Neural crest cell (in vitro differentiated cells): ENCODE measurements around the gene RIMBP2. TPM values are rescaled to one million over a fixed set of nuclear protein-coding genes. Genes with fewer than 3 reads are reported as not detected.

Experiments
- DNase-seq: peaks from one replicate; pipeline ENCODE4 v3.0.0; 2021; ENCODE audit warnings: low read depth, mixed read lengths, low spot score
- H3K27ac Mint-ChIP-seq: one replicate; pipeline ENCODE4 v1.8.0; 2021; ENCODE audit warnings: mild to moderate bottlenecking, mixed read lengths; ENCODE audit not compliant: unreplicated experiment
- H3K27me3 Mint-ChIP-seq: 2 replicates; pipeline ENCODE4 v1.8.0; 2021; ENCODE audit warnings: low read depth, mild to moderate bottlenecking, mixed read lengths
- H3K36me3 Mint-ChIP-seq: 2 replicates; pipeline ENCODE4 v1.8.0; 2021; ENCODE audit warnings: low read depth, mild to moderate bottlenecking, mixed read lengths
- H3K4me1 Mint-ChIP-seq: 2 replicates; pipeline ENCODE4 v1.8.0; 2021; ENCODE audit warnings: mixed read lengths
- H3K4me3 Mint-ChIP-seq: one replicate; pipeline ENCODE4 v1.8.0; 2021; ENCODE audit warnings: mild to moderate bottlenecking, mixed read lengths
- H3K9me3 Mint-ChIP-seq: 2 replicates; pipeline ENCODE4 v1.8.0; 2021; ENCODE audit warnings: mixed read lengths
- CTCF ChIP-seq: fragments of 200-600 bp; sonication (generic); conservative IDR thresholded peaks from 2 replicates; pipeline ENCODE4 v1.5.0; 2021; ENCODE audit warnings: antibody characterized with exemption, mild to moderate bottlenecking
- total RNA-seq: library from RNA; stranded (reverse); gene quantifications from 2 replicates; pipeline ENCODE4 v1.2.1, GENCODE V29; 2021

The RIMBP2 gene
- total RNA-seq, 1 donor from 2014 or later = 5.9 TPM

GRCh38 chr12:130674676-130675075 lies 41.4 kb downstream of the RIMBP2 start:
- no peak for TF ChIP-seq CTCF
- no peaks in the 10 kb centered on the region for H3K9me3 Mint-ChIP-seq
- DNase-seq = no peak
- no peaks in the 10 kb centered on the region for H3K36me3 Mint-ChIP-seq
- no peaks in the 10 kb centered on the region for H3K27me3 Mint-ChIP-seq
- no peak overlapping the region for H3K27ac Mint-ChIP-seq
- peaks cover 3% of the 10 kb centered on the region for H3K4me1 Mint-ChIP-seq
- no peak overlapping the region for H3K4me3 Mint-ChIP-seq

- no peak for TF ChIP-seq CTCF
Observed at GRCh38 chr12:130673036-130673705, 42.9 kb downstream of the RIMBP2 start.

GRCh38 chr12:130672089-130672820 lies 43.8 kb downstream of the RIMBP2 start:
- Mint-ChIP-seq H3K27me3 (no peaks in the 10 kb centered on the region), H3K9me3 (peaks cover 4% of the 10 kb centered on the region), H3K36me3 (peaks cover under 1% of the 10 kb centered on the region), H3K4me1 (peaks cover 8% of the 10 kb centered on the region), H3K4me3 (no peak overlapping the region), H3K27ac (no peak overlapping the region)
- no peak for DNase-seq
- no peak for TF ChIP-seq CTCF

More at GRCh38 chr12:130673036-130673705, 42.9 kb downstream of the RIMBP2 start:
- Mint-ChIP-seq H3K9me3 (peaks cover 3% of the 10 kb centered on the region), H3K27ac (no peak overlapping the region), H3K36me3 (no peaks in the 10 kb centered on the region), H3K4me3 (no peak overlapping the region), H3K27me3 (no peaks in the 10 kb centered on the region), H3K4me1 (peaks cover 6% of the 10 kb centered on the region)
- no peak for DNase-seq

- peaks cover 2% of the 10 kb centered on the region for H3K36me3 Mint-ChIP-seq
- no peak for TF ChIP-seq CTCF
- H3K4me3 Mint-ChIP-seq = no peak overlapping the region
- DNase-seq = no peak
- H3K9me3 Mint-ChIP-seq = peaks cover 6% of the 10 kb centered on the region
- no peaks in the 10 kb centered on the region for H3K27me3 Mint-ChIP-seq
- peaks cover 11% of the 10 kb centered on the region for H3K4me1 Mint-ChIP-seq
- H3K27ac Mint-ChIP-seq = no peak overlapping the region
Observed at GRCh38 chr12:130671556-130671955, 44.5 kb downstream of the RIMBP2 start.

GRCh38 chr12:130669797-130670196 lies 46.3 kb downstream of the RIMBP2 start:
- Mint-ChIP-seq H3K4me3 (no peak overlapping the region), H3K36me3 (peaks cover 2% of the 10 kb centered on the region), H3K9me3 (peaks cover 9% of the 10 kb centered on the region), H3K27ac (peak overlapping the region; percentile 19), H3K4me1 (peaks cover 11% of the 10 kb centered on the region), H3K27me3 (peaks cover 6% of the 10 kb centered on the region)
- TF ChIP-seq CTCF = no peak
- no peak for DNase-seq
